GM19099 (cell line): ENCODE measurements around the gene TACC2.

ENCODE experiments used
- POLR2A ChIP-seq: IDR thresholded peaks from 3 replicates; pipeline ENCODE4 v1.6.1; 2011; ENCODE audit warnings: low read depth; ENCODE audit not compliant: insufficient read length; ENCODE audit errors: extremely low read depth

Gene TACC2

GRCh38 chr10:122227754-122228153, 238.8 kb downstream of the TACC2 start:
- no peak for TF ChIP-seq POLR2A

GRCh38 chr10:122229666-122230065, 240.7 kb downstream of the TACC2 start:
- no peak for TF ChIP-seq POLR2A

GRCh38 chr10:122230222-122230621, 241.3 kb downstream of the TACC2 start:
- TF ChIP-seq POLR2A, result no peak

GRCh38 chr10:122232769-122233168, 243.8 kb downstream of the TACC2 start:
- TF ChIP-seq POLR2A, result no peak

- no peak for TF ChIP-seq POLR2A
Observed at GRCh38 chr10:122233857-122234348, 244.9 kb downstream of the TACC2 start.

GRCh38 chr10:122234416-122234815, 245.5 kb downstream of the TACC2 start:
- TF ChIP-seq POLR2A, result no peak

GRCh38 chr10:122236690-122237306, 247.8 kb downstream of the TACC2 start:
- no peak for TF ChIP-seq POLR2A

- TF ChIP-seq POLR2A, result no peak
Observed at GRCh38 chr10:122237331-122237990, 248.5 kb downstream of the TACC2 start.

GRCh38 chr10:122239578-122240257, 250.8 kb downstream of the TACC2 start:
- no peak for TF ChIP-seq POLR2A

GRCh38 chr10:122240401-122240800, 251.4 kb downstream of the TACC2 start:
- no peak for TF ChIP-seq POLR2A

GRCh38 chr10:122241836-122242235, 252.9 kb downstream of the TACC2 start:
- TF ChIP-seq POLR2A, result no peak

GRCh38 chr10:122243550-122243949, 254.6 kb downstream of the TACC2 start:
- TF ChIP-seq POLR2A, result no peak

GRCh38 chr10:122244001-122244975, 255.3 kb downstream of the TACC2 start:
- no peak for TF ChIP-seq POLR2A

- no peak for TF ChIP-seq POLR2A
Observed at GRCh38 chr10:122245136-122245535, 256.2 kb downstream of the TACC2 start.

GRCh38 chr10:122245897-122246296, 256.9 kb downstream of the TACC2 start:
- no peak for TF ChIP-seq POLR2A

GRCh38 chr10:122246830-122247520, 258.0 kb downstream of the TACC2 start:
- no peak for TF ChIP-seq POLR2A
